IPS-18c (cell line): ENCODE measurements around the gene C1orf185.
"Not testable (repeated sequence)": the region's sequence is repeated elsewhere in the genome, so short reads cannot be mapped to it uniquely, and the experiment has no call there.

Source experiments
- H3K4me3 ChIP-seq: 2 replicates; pipeline ENCODE4 v1.7.0; 2013; ENCODE audit warnings: low read depth, mild to moderate bottlenecking, low read length, moderate library complexity; ENCODE audit not compliant: insufficient read depth
- H3K9me3 ChIP-seq: one replicate; pipeline ENCODE4 v1.6.1; 2013; ENCODE audit warnings: mild to moderate bottlenecking, low read length, moderate library complexity; ENCODE audit not compliant: control insufficient read depth, insufficient read depth

C1orf185 gene

GRCh38 chr1:51177988-51178387, 76.0 kb downstream of the C1orf185 start:
- H3K4me3 ChIP-seq, H3K9me3 ChIP-seq: not testable (repeated sequence)

DNA sequence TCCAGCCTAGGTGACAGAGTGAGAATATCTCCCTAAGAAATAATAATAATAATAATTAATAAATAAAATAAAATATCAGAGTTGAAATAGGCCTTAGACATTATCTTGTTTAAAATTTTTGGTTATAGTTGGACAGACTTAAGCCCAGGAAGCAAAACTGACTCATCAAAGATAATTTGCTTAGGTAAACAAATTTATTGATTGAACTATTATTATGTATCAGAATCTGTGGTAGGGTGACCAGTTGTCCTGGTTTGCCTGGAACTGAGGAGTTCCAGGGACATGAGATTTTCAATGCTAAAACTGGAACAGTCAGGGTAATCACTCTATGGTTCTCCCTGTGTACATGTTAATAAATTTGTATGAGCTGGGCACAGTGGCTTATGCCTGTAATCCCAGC, 86.2 kb downstream of the C1orf185 start:
- H3K4me3 ChIP-seq, result no peak overlapping the region
- no peaks in the 10 kb centered on the region for H3K9me3 ChIP-seq

DNA sequence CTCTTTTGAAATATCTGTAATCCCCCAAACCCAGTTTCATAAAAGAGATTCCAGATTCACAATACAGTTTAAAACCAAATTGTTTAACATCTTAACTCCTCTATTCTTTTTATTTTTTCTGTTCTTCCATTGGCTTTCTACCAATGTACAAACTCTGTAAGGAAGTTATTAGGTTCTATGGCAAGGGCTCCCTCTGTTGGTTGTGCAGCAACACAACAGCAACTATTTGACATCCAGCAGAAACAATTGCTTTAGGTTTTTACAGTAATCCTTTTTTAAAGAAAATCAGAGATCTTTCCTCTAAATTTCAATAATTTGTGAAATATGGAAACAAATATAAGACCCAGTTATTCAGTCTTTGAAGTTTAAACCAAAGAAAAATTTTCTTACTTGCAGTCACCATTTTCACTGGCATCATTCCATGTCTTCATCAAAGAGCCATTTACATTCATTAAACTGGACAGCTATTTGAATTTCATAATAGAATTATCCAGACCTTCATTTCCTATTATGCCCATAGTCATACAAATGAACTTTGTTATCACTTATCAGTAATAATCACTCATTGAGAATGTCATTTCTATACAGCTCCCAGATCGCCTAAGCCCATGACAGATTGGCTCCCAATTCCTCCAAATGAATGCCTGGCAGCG, 87.5 kb downstream of the C1orf185 start:
- Histone ChIP-seq H3K4me3 (no peak overlapping the region), H3K9me3 (no peaks in the 10 kb centered on the region)

- H3K4me3 ChIP-seq, result no peak overlapping the region
These were observed 88.9 kb downstream of the C1orf185 start for GRCh38 chr1:51190961-51191360.

DNA sequence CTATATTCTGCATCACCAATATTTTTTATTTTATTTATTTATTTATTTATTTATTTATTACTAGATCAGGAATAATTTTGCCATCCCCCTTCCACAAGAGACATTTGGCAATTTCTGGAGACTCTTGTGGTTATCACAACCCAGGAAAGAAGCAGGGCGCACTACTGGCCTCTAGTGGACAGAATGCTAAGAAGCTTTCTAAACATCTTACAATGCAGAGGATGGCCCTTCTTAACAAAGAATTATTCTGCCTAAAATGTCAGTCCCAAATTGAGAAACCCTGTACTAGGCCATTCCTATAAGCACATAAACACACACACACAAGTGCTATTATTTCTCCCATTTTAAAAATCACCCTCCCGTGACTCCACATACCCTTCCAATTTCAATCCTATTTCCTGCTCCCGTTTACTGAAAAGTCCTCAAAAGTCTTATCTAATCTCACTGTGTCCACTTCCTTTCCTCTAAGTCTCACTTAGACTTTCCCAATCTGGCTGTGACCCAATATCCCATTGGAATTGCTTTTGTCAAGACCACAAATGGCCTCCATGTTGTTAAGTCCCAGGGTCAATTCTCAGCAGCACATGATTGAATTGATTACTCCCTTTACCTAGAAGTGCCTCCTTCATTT, 90.3 kb downstream of the C1orf185 start:
- H3K9me3 ChIP-seq, result no peaks in the 10 kb centered on the region
- H3K4me3 ChIP-seq, result no peak overlapping the region

More at GRCh38 chr1:51190961-51191360, 88.9 kb downstream of the C1orf185 start:
- no peaks in the 10 kb centered on the region for H3K9me3 ChIP-seq

DNA sequence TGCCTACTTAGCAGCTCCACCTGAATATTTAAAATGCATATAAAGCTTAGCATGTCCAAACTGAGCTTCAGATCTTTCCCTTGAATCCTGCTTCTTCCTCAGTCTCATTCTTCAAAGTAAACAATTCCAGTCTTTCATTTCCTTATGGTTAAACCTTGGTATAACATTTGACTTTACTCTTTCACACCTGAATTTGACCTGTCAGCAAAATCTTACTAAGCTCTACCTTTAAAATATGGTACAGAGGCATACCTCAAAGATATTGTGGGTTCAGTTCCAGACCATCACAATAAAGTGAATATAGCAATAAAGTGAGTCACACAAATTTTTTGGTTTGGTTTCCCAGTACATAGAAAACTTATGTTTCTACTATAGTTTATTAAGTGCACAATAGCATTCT, 91.5 kb downstream of the C1orf185 start:
- no peaks in the 10 kb centered on the region for H3K9me3 ChIP-seq
- no peak overlapping the region for H3K4me3 ChIP-seq
